Measurements from ENCODE around the gene EPHA4. TPM values are rescaled to one million over a fixed set of nuclear protein-coding genes. Genes with fewer than 3 reads are reported as not detected.

The EPHA4 gene
- total RNA-seq, 1 experiment from 2014 or later: 3.3 TPM

- ATAC-seq: no peak
- BruUV-seq (replicated peaks): no TSS peak
- TF ChIP-seq CTCF (conservative IDR thresholded peaks at IDR 0.05; ENCODE audit: low read depth, low read length): no peak
- no peak for TF ChIP-seq EZH2 (IDR thresholded peaks at IDR 0.05; ENCODE audit: low read length, unreplicated experiment)
- TF ChIP-seq EZH2phosphoT487 (IDR thresholded peaks at IDR 0.05; ENCODE audit: borderline replicate concordance, low read length): no peak
- no peaks in the 10 kb centered on the region for H3K9me3 ChIP-seq (ENCODE audit: low read length)
- no peaks in the 10 kb centered on the region for H3K9me2 ChIP-seq (replicated peaks; ENCODE audit: low read length)
- no peak overlapping the region for H3K4me2 ChIP-seq (ENCODE audit: low read length)
- H3K9ac ChIP-seq (ENCODE audit: low read length): no peak overlapping the region
- H3K4me3 ChIP-seq (ENCODE audit: low read length): no peak overlapping the region
- intact Hi-C loops (cut with micrococcal nuclease): no loop called here
- no peak overlapping the region for H2AFZ ChIP-seq (ENCODE audit: low read length)
- ChIA-PET CTCF (no interaction called here), POLR2A (ENCODE audit: unreplicated experiment) (no interaction called here)
- H3K36me3 ChIP-seq (ENCODE audit: low read depth, low read length): no peaks in the 10 kb centered on the region
- no peaks in the 10 kb centered on the region for H4K20me1 ChIP-seq (ENCODE audit: low read length)
- peaks cover 35% of the 10 kb centered on the region; the same call in 1 of the 2 replicates for H3K27me3 ChIP-seq (ENCODE audit: low read length)
- no peaks in the 10 kb centered on the region for H3F3A ChIP-seq (ENCODE audit: low read length, unreplicated experiment)
- DNase-seq: no peak
- H3K27ac ChIP-seq (ENCODE audit: low read length): no peak overlapping the region
- no peaks in the 10 kb centered on the region for H3K79me2 ChIP-seq (ENCODE audit: low read length)
- peaks cover 4% of the 10 kb centered on the region for H3K4me1 ChIP-seq (ENCODE audit: insufficient read depth, low read length)
Observed at GRCh38 chr2:221402072-221402471, 170.0 kb downstream of the EPHA4 start.

GRCh38 chr2:221400411-221400810, 171.7 kb downstream of the EPHA4 start:
- H3K36me3 ChIP-seq (ENCODE audit: low read depth, low read length): no peaks in the 10 kb centered on the region
- H3K27me3 ChIP-seq (ENCODE audit: low read length): peaks cover 35% of the 10 kb centered on the region; the same call in 1 of the 2 replicates
- no peak overlapping the region for H3K27ac ChIP-seq (ENCODE audit: low read length)
- BruUV-seq (replicated peaks): no TSS peak
- no peak overlapping the region for H3K4me2 ChIP-seq (ENCODE audit: low read length)
- no peaks in the 10 kb centered on the region for H4K20me1 ChIP-seq (ENCODE audit: low read length)
- no peak overlapping the region for H3K9ac ChIP-seq (ENCODE audit: low read length)
- no peak overlapping the region for H2AFZ ChIP-seq (ENCODE audit: low read length)
- POLR2A ChIA-PET (ENCODE audit: unreplicated experiment): no interaction called here
- H3F3A ChIP-seq (ENCODE audit: low read length, unreplicated experiment): no peaks in the 10 kb centered on the region
- no peak overlapping the region for H3K4me3 ChIP-seq (ENCODE audit: low read length)
- no peak for TF ChIP-seq CTCF (conservative IDR thresholded peaks at IDR 0.05; ENCODE audit: low read depth, low read length)
- no peak for TF ChIP-seq EZH2 (IDR thresholded peaks at IDR 0.05; ENCODE audit: low read length, unreplicated experiment)
- TF ChIP-seq EZH2phosphoT487 (IDR thresholded peaks at IDR 0.05; ENCODE audit: borderline replicate concordance, low read length): no peak
- H3K79me2 ChIP-seq (ENCODE audit: low read length): no peaks in the 10 kb centered on the region
- H3K4me1 ChIP-seq (ENCODE audit: insufficient read depth, low read length): peaks cover 8% of the 10 kb centered on the region
- CTCF ChIA-PET: no interaction called here
- no peak for DNase-seq
- intact Hi-C loops (cut with micrococcal nuclease): no loop called here
- H3K9me3 ChIP-seq (ENCODE audit: low read length): no peaks in the 10 kb centered on the region
- no peak for ATAC-seq
- H3K9me2 ChIP-seq (replicated peaks; ENCODE audit: low read length): no peaks in the 10 kb centered on the region

- intact Hi-C loops (cut with micrococcal nuclease): no loop called here
- Histone ChIP-seq H2AFZ (ENCODE audit: low read length) (no peak overlapping the region), H3K79me2 (ENCODE audit: low read length) (no peaks in the 10 kb centered on the region), H3K4me1 (ENCODE audit: insufficient read depth, low read length) (peaks cover 8% of the 10 kb centered on the region), H3K27ac (ENCODE audit: low read length) (no peak overlapping the region), H3K4me3 (ENCODE audit: low read length) (no peak overlapping the region), H3K36me3 (ENCODE audit: low read depth, low read length) (no peaks in the 10 kb centered on the region), H3K4me2 (ENCODE audit: low read length) (no peak overlapping the region), H3K9me3 (ENCODE audit: low read length) (no peaks in the 10 kb centered on the region), H3K9me2 (replicated peaks; ENCODE audit: low read length) (no peaks in the 10 kb centered on the region), H3K9ac (ENCODE audit: low read length) (no peak overlapping the region), H3F3A (ENCODE audit: low read length, unreplicated experiment) (no peaks in the 10 kb centered on the region), H3K27me3 (ENCODE audit: low read length) (peaks cover 32% of the 10 kb centered on the region; the same call in 1 of the 2 replicates), H4K20me1 (ENCODE audit: low read length) (no peaks in the 10 kb centered on the region)
- BruUV-seq (replicated peaks): no TSS peak
- TF ChIP-seq CTCF (conservative IDR thresholded peaks at IDR 0.05; ENCODE audit: low read depth, low read length) (no peak), EZH2 (IDR thresholded peaks at IDR 0.05; ENCODE audit: low read length, unreplicated experiment) (no peak), EZH2phosphoT487 (IDR thresholded peaks at IDR 0.05; ENCODE audit: borderline replicate concordance, low read length) (no peak)
- ATAC-seq (no peak), DNase-seq (no peak)
- ChIA-PET POLR2A (ENCODE audit: unreplicated experiment) (no interaction called here), CTCF (no interaction called here)
Observed at GRCh38 chr2:221399183-221399582, 172.9 kb downstream of the EPHA4 start.
